ENCODE data around the gene HMCN1. TPM values are rescaled to one million over a fixed set of nuclear protein-coding genes. Genes with fewer than 3 reads are reported as not detected.
A peak's percentile ranks its signal among the peaks of the same experiment; 100 is the strongest.

The HMCN1 gene
- polyA plus RNA-seq, 3 donors: 37.3 to 51.2 (median 46.1) TPM

DNA sequence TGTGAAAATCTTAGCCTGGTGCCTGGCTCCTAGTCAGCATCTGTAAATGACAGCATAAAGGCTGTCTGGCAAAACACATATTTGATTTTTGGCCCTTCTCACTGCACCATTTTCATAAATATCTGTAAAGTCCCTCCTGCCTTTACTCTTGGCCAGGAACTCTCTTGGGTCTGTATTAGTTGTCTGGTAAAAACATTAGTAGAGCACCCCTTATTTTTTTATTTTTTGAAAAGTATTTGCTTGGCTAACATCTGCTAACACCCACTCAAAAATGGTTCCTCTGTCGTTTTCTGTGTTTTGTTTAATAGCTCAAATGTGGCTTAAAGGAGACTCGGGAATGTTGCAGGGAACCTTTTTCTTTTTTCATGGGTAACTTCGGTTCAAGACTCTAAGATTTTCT lies 293.4 kb downstream of the HMCN1 start:
- DNase-seq: no peak

DNA sequence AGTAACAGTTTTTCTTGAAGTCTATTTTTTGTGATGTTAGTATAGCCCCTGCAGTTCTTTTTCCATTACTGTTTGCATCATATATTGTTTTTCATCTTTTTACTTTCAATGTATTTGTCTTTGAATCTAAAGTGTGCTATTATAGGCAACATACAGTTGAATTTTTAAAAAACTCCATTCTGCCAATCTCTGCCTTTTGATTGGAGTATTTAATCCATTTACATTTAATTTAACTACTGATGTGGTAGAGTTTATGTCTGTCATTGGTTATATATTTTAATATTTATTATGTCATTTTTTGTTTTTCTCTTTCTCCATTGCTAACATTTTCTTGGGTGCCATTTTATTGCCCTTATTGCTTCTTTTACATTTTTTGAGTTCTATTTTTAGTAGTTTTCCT lies 296.3 kb downstream of the HMCN1 start:
- DNase-seq: no peak

DNA sequence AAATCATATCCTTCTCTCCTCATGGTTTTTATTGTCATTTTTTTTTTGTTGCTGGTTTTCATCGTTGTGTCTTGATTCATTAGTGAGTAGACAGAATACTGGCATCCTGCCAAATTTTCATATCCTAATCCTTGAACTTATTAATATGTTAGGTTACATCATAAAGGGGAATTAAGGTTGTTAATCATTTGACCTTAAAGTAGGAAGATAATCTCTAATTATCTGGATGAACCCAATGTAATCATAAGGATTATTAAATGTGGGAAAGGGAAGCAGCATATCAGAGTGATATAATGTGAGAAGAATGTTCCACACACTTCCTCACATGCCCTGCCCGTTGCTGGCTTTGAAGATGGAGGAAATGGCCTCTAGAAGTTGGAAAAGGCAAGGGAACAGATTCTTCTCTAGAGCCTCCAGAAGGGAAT lies 299.7 kb downstream of the HMCN1 start:
- DNase-seq: no peak

DNA sequence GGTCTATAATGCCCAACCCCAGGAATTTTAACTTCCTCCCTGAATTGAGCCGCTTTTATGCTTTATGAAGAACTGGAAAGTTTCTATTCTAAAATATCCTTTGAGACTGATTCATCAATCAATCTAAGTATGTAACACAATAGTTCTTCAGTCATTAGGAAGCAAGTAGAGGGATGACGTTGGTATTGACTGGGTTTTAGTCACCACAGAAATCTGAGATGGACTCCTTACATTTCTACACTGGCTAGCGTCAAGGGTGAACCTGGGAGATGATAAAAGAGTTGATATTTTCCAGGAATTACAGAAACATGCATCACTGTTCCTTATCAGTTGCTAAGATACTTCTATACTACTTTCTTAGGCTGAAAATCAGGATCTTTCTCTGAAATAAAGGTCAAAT lies 308.0 kb downstream of the HMCN1 start:
- no peak for DNase-seq

DNA sequence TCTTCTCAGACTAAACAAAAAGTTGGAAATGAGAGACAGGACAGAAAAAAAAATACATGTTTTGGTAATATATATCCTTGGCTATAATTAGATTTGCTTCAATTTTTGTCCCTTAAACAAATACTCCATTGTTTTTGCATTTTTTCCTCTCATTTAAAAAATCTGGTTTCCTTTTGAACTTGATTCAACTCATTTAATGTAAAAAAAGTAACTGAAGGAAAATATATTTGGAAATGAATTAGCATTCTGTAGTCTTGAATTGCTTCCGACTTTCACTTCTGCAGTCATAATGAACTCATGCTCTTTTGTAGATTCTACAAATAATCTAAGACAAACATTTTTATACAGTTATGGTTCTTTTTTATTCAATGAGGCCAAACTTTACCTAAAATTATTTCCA lies 309.1 kb downstream of the HMCN1 start:
- DNase-seq: no peak

DNA sequence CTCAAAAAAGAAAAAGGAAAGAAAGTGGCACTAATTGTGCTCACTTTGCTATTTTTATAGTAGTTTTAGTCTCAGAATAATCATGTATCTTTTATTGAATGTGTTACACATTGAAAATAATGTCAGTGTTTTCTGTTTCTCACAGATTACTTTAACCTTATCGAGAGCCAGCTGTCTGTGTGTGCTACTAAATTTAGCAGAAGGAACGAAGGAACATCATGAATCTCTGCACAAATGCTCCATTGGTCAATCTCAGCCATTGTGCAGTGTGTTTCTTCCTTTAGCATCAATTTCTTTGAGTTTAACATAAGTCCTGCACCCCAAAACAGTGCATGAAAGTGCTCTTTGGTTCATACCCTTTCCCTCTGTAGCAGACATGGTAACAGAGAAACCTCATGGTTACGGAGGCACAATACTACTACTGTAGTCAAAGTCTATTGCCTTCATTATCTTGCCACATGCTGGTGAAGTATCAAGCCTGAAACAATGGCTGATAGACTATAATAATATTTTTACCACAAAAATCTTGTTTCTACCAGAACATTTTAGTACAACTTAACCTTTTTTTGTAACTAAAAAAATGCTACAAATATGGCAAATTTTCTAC lies 310.0 kb downstream of the HMCN1 start:
- DNase-seq: no peak

DNA sequence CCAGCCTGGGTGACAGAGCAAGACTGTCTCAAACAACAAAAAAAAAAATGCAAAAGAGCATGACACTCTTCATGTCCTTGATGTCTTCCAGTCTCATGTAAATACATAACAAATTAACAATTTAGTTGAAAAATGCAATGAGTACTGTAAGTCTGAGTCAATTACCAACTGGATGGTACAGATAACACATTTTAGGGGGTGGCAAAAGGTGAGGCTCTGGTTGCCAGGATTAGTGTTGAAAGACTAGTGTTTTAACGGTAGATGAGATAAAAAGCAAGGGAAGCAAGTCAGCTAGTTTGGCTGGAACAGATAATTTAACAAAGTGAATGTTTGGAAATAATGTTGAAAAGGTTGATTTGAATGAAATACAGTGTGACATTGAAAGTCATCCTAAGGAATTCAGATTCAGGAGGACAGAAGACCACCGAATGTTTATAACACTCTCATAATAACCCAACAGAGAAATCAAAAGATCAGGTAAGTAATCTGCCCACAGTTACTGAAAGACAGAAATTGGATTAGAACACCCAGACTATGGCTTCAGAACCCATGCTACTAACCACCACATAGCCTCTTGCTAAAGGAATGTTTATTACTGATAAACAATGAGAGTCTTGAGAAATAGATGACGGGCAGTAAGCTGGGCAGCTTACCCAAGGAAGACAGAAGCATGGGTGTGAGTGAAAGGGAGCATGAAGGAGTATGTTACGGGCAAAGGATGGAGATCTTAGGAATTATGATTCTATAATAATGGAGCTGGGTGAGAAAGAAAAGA lies 312.4 kb downstream of the HMCN1 start:
- no peak for DNase-seq

DNA sequence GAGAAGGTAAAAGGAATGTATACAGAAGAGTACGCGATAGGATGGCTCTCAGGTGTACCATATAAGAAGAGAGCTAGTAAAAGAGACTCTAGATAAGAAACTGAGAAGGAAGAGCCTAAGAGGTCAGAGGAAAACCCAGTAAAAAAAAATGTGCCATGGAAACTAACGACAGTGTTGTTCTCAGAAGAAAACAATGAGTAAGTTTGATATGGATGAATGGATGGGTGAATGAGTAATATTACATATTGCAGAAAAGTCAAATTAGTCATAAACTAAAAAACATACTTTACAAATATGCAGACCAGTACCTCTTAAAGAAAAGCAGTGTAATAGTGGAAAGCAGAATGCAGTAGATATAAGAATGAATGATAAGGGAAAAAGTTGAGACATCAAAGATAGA lies 316.2 kb downstream of the HMCN1 start:
- DNase-seq: no peak

DNA sequence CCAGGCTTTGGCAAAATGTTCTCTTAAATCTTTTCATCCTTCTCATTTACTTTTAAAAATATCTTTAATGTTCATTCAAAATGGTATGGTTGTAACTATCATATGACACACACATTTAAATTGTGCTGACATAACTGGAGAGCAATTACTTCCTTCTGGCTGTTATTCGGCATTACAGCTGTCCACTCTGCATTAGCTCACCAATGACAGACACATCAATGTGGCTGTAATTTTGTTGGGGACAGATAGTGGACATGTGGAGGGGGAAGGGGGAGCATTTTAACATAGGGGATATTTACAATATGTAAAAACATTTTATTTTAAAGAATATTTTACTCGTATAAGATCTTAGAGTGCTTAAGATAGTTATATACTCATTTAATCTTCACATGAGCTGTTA lies 319.8 kb downstream of the HMCN1 start:
- DNase-seq: no peak

DNA sequence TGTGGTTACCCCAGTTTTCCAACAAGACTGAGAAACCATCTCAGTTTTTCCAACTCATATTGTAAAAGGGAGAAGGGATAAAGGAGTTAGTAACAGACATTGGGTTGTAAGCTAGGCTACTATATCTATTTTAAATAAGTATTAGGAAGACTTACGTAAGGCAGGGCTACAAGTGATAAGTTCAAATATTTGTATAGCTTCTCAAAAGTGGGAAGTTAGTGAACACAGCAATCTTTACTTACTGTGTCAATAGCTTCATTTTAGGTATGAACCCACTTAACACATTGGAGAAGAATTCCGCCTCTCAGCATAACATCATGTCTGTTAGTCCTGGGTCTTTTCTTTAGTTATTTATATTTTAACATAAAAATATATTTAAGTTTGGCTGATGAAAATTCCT lies 320.7 kb downstream of the HMCN1 start:
- DNase-seq: no peak

DNA sequence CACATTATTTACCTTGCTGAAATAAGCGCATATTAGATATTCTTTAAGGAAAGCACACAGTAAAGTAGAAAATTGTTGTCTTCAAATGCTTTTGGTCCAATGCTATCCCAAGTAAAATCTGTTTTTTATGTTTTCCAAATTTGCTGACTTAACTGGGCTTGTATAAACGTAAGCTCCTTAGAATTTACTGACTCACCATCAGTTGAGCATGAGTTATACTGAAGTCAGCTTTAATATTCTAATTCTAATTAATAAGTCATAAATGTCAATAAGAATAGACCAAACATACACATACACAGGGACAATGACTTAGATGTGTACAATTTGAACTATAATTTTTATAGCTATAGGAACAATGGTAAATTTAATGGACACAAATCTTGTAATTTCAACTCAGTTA lies 321.7 kb downstream of the HMCN1 start:
- no peak for DNase-seq

DNA sequence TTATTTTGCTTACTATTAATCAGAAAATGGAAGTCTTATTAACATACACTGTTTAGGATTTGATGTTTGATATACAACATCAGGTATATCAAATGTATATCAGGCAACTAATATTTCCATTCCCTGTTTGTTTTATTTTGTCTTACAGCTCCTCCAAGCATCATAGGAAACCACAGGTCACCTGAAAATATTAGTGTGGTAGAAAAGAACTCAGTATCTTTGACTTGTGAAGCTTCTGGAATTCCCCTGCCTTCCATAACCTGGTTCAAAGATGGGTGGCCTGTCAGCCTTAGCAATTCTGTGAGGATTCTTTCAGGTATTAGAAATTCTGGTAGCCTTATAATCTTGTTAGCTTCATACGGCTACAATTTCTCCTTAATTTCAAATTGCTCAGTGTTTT lies 322.9 kb downstream of the HMCN1 start:
- no peak for DNase-seq

DNA sequence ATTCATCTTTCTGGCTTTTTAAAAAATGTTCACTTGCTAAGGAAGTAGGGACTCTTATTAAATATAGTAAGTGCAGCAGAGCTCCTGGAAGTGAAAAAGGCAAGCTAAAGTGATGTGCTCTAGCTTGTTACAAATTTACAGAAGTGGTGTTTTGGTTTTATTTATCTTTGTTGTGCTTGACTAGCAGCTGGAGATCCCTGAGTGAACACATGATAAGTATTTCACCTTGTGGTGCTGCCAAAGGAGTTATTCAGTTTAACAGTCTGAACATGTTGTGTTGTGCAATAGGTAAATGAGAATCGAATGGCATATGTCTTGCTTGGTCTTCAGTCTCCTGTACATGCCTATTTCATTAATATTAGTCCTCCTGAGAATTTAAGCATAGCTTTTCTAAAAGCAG lies 325.1 kb downstream of the HMCN1 start:
- DNase-seq: no peak

DNA sequence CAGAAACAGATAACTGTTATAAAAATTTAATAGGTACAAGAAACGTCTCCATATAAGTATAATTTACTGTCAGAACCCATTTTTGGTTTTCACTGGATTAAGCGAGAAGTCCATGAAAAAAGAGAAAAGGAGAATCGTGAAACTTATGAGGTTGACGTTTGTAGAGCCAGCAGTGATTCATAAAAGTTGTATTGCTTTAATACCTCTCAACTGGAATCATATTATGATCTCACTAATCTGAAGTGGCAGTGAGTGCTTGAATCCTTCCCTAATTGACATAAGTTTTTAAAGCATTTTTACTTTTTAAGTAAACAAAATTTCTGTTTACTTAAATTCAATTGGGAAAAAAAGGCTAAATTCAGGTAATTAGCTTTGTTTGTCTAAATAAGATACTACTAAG lies 325.6 kb downstream of the HMCN1 start:
- DNase-seq: no peak

DNA sequence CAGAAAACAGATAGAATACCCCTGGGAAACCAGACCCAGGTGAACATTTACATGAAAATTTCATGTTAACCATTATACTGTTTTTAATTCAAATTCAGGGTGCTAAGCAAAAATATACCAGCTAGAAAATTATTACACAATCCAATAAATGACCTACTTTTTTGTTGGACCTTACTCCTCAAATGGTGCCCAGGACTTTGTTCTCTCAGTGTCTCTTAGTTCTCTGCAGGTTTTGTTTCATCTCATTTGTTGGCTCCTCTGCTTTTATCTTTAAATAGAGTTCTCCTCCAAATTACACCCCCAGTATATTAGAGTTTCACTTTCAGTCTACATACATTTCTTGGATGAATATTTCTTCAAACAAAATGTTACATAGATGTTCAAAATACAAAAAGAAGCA lies 326.0 kb downstream of the HMCN1 start:
- no peak for DNase-seq

DNA sequence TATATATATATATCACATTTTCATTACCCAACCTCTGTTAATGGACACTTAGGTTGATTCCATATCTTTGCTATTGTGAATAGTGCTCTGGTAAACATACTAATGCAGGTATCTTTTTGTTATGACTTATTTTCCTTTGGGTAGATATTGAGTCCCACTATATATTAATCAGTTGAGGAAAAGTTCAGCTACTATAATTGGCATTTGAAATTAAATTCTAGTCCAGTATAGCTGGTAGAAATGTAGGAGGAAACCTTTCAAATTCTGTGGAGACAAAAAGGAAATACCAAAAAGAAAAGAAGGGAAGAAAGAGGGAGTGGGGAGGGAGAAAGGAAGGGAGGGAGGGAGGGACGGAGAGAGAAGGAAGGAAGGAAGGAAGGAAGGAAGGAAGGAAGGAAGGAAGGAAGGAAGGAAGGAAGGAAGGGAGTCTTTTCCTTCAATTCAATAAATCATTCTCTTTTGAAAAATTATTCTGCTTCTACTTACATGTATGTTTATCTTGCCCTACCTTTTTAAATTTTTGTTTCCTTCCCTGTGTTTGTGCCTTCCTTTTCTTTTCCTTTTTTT lies 329.0 kb downstream of the HMCN1 start:
- no peak for DNase-seq

DNA sequence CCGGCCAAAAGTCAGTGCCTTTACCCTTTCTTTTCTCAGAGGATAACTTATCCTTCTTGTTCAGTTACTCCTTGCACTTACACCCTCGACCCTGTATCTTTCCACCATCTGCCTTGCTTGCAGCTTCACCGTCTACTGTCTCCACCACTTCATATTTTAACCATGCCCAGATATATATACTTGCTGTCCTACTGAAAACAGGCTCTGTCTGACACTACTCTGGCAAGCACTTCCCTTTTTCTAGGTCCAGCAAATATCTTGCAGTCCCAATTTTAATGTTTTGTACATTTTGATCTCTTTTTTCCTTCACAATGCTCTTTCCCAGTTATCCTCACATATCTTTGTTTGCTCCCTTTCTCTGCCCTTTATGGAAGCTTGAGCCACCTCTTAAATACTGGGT lies 332.2 kb downstream of the HMCN1 start:
- DNase-seq: no peak

DNA sequence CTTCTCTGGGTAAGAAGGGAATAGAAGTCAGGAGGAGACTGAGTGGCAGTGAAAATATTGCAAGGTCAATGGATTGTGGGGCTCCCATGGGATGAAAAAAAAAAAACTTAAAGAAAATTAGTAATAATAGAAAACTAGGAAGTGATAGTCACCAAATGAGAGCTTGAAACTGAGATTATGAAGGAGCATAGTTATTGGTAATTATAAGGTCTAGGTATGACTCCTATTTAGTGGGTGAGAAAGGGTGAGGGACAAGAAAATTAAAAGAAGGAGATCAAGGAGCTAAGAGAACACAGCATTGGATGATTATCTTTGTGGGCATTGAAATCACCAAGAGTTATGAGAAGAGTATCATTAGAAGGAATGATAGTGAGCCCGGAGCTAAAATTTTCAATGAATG lies 339.5 kb downstream of the HMCN1 start:
- no peak for DNase-seq

DNA sequence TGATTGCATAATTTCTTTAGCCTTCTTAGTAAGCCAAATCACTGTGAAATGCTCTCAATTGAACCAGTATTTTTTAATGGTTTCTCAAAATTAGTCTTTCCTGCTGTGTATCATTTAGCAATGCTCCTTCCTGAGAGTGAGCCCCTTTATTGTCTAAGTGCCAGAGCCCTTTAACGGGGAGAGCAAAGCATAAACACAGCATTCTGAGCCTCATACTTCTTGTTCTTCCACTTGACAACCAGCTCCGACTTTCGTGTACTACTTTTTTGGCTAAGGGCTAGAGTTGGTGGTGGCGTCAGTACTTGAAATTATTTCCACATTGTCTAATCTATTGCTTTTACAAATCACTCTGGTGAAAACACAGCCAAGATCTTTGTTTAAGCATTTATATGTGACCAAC lies 341.8 kb downstream of the HMCN1 start:
- DNase-seq: no peak

DNA sequence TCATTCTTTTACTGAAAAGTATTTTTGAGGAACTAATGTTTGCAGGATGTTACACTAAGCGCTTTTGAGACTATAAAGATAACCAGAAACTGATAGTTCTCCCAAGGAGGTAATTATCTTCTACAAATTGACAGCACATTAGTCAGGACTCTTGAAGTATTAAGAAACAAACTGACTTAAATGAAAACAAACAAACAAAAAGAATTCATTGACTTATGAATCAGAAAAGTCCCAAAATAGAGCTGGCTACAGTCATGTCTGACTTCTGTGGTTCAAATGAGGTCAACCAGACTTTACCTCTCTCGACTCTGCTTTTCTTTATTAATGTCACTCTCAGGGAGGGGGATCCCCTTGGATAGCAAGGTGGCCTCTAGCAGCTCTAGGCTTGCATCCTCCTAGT lies 344.1 kb downstream of the HMCN1 start:
- DNase-seq: no peak

DNA sequence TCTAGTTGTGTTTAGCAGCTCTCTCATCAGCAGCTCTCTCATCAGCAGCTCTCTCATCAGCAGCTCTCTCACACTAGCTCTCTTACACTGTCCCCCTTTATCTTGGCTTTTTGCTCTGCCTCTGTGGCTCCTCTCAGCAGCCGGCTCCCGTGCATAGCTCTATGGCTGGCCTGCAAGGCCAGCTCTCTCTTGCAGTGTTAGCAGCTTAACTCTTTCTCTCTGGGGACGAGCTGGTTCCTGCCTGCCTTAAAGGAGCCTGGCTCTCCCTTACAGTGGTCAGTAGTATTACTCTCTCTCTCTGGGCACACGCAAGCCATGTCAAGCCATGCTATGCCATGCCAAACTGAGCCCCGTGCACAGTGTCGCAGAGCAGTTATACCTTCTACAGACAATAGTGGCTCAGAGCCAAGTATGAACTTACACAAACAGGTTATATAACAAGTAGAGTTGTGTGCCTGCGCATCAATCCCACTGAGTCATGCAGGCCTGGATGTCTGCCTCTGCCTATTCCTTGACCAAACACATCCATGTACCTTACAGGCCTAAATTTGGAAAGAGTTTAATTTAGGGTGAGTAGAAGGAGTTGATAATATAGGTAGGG lies 345.0 kb downstream of the HMCN1 start:
- no peak for DNase-seq

DNA sequence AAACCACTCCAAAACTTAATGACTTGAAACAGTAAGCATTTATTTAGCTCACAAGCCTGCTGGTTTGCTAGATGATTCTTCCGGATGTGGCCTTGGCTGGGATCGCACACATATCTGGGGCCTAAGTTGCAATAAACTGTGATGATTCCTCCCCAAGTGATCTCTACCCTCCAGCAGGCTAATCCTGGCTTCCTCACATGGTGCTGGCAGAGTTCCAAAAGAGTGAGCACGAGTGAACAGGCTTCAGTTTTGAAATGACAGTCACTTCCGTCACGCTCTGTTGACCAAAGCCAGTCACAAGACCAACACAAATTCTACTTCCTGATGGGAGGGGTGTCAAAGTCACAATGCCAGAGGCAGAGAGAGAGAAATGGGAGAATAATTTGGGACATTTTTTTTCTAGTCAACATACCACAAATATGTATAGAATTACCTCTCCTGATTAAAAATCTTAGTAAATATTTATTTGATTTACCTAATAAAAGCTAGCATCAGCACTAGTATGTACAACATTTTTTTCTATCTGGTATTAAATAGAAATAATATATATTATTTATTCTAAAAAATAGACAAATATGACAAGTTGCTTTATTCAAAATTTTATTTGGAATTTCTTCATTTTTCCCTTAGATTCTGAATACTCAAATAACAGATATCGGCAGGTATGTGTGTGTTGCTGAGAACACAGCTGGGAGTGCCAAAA lies 348.2 kb downstream of the HMCN1 start:
- DNase-seq: peak; percentile 76

DNA sequence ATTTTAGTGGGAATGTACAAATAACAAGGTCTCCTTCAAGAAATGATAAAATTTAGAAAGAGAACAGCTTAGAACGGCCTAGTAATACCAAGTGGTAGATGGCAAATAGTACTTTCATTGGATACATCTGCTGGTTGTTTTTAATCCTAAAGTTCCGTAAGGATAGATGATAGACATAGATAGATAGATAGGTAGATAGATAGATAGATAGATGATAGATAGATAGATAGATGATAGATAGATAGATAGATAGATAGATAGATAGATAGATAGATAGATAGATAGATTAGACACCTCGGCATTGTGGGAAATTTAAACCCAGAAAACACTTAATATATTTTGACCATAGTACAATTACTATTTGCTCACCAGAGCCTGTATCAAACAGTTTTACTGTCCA lies 352.4 kb downstream of the HMCN1 start:
- DNase-seq: no peak
